Mucosa of rectum (tissue), 2 donors: ENCODE measurements around the gene PMEL.
A peak's percentile ranks its signal among the peaks of the same experiment; 100 is the strongest.
"Not testable (repeated sequence)": the region's sequence is repeated elsewhere in the genome, so short reads cannot be mapped to it uniquely, and the experiment has no call there.

Experiments used
- H3K27ac ChIP-seq, 2 donors: one replicate each; pipeline ENCODE4 v1.7.0; 2013; ENCODE audit warnings: inconsistent platforms in 2 of 2, low read depth in 2 of 2, low read length in 2 of 2
- H3K27me3 ChIP-seq, 2 donors: one replicate each; pipeline ENCODE4 v1.7.0; 2013; ENCODE audit warnings: low read length in 2 of 2; ENCODE audit not compliant: control insufficient read depth in 2 of 2, insufficient read depth in 2 of 2
- H3K36me3 ChIP-seq, 2 donors: one replicate each; pipeline ENCODE4 v1.7.0; 2013; ENCODE audit warnings: low read length in 2 of 2; ENCODE audit not compliant: control insufficient read depth in 2 of 2, insufficient read depth in 2 of 2
- H3K4me1 ChIP-seq, 2 donors: one replicate each; pipeline ENCODE4 v1.7.0; 2013; ENCODE audit warnings: low read length in 2 of 2, mild to moderate bottlenecking in 1 of 2; ENCODE audit not compliant: control insufficient read depth in 2 of 2, insufficient read depth in 2 of 2
- H3K4me3 ChIP-seq, 2 donors: one replicate each; pipeline ENCODE4 v1.7.0; 2013; ENCODE audit warnings: low read length in 2 of 2
- H3K9ac ChIP-seq, 2 donors: one replicate each; pipeline ENCODE4 v1.7.0; 2013; ENCODE audit warnings: low read length in 2 of 2, low read depth in 1 of 2, mild to moderate bottlenecking in 1 of 2
- H3K9me3 ChIP-seq, 2 donors: one replicate each; pipeline ENCODE4 v1.7.0; 2013; ENCODE audit warnings: low read length in 2 of 2; ENCODE audit not compliant: control insufficient read depth in 2 of 2
- donor health status: healthy.
- donor health status: Normal muscosa, but diverticular disease.

Gene PMEL

GRCh38 chr12:55999999-56000540 is 34.2 kb upstream of the PMEL start:
- not testable (repeated sequence) for H3K4me3 ChIP-seq, H3K9me3 ChIP-seq, H3K27ac ChIP-seq, H3K27me3 ChIP-seq, H3K9ac ChIP-seq
- peaks cover 16 to 18% of the 10 kb centered on the region in 2 donors for H3K4me1 ChIP-seq
- peaks cover 3 to 22% of the 10 kb centered on the region in 2 donors for H3K36me3 ChIP-seq

GRCh38 chr12:55999522-55999921 is 33.7 kb upstream of the PMEL start:
- Histone ChIP-seq H3K36me3 (peaks cover 3 to 25% of the 10 kb centered on the region in 2 donors), H3K4me1 (peaks cover 16 to 18% of the 10 kb centered on the region in 2 donors)
- not testable (repeated sequence) for H3K27me3 ChIP-seq, H3K9ac ChIP-seq, H3K27ac ChIP-seq, H3K9me3 ChIP-seq, H3K4me3 ChIP-seq

GRCh38 chr12:55997535-55997859 is 31.7 kb upstream of the PMEL start:
- H3K36me3 ChIP-seq = peaks cover 17 to 28% of the 10 kb centered on the region in 2 donors

GRCh38 chr12:55996715-55997534 is 31.1 kb upstream of the PMEL start, which contains the start of gene SUOX:
SUOX (plus strand) TSS chr12:55997276; CDS start chr12:56002222, 4,946 bp downstream.
- no peaks in the 10 kb centered on the region for H3K27me3 ChIP-seq
- H3K9me3 ChIP-seq = no peaks in the 10 kb centered on the region
- peaks cover 22 to 29% of the 10 kb centered on the region in 2 donors for H3K36me3 ChIP-seq
- peak within 1 kb of the TSS; percentile 92 to 99 for H3K4me3 ChIP-seq
- peak within 1 kb of the TSS; percentile 82 to 86 for H3K27ac ChIP-seq
- H3K9ac ChIP-seq = peak within 1 kb of the TSS; percentile 87 to 99
- peaks cover 14 to 16% of the 10 kb centered on the region in 2 donors for H3K4me1 ChIP-seq

More at GRCh38 chr12:55997535-55997859, 31.7 kb upstream of the PMEL start:
- Histone ChIP-seq H3K27me3 (no peaks in the 10 kb centered on the region), H3K4me3 (peak overlapping the region; percentile 92 to 99), H3K27ac (peak overlapping the region; percentile 82 to 86), H3K9ac (peak overlapping the region; percentile 87 to 99), H3K9me3 (no peaks in the 10 kb centered on the region), H3K4me1 (peaks cover 16 to 18% of the 10 kb centered on the region in 2 donors)

GRCh38 chr12:55996201-55996714 is 30.4 kb upstream of the PMEL start:
- H3K9me3 ChIP-seq = no peaks in the 10 kb centered on the region
- H3K36me3 ChIP-seq = peaks cover 28 to 31% of the 10 kb centered on the region in 2 donors
- no peaks in the 10 kb centered on the region for H3K27me3 ChIP-seq
- peak overlapping the region; percentile 79 to 87 for H3K9ac ChIP-seq
- peak overlapping the region; percentile 92 to 99 for H3K4me3 ChIP-seq
- peak overlapping the region; percentile 82 to 86 for H3K27ac ChIP-seq
- peaks cover 10 to 12% of the 10 kb centered on the region in 2 donors for H3K4me1 ChIP-seq

- no peak overlapping the region for H3K27ac ChIP-seq
- no peak overlapping the region for H3K4me3 ChIP-seq
- peaks cover 10 to 12% of the 10 kb centered on the region in 2 donors for H3K4me1 ChIP-seq
- no peak overlapping the region for H3K9ac ChIP-seq
- no peaks in the 10 kb centered on the region for H3K9me3 ChIP-seq
- no peaks in the 10 kb centered on the region for H3K27me3 ChIP-seq
- H3K36me3 ChIP-seq = peaks cover 37 to 40% of the 10 kb centered on the region in 2 donors
Measured at GRCh38 chr12:55995366-55995765, 29.5 kb upstream of the PMEL start.

GRCh38 chr12:55993230-55993853 is 27.5 kb upstream of the PMEL start:
- Histone ChIP-seq H3K9me3 (no peaks in the 10 kb centered on the region), H3K4me3 (no peak overlapping the region), H3K27me3 (no peaks in the 10 kb centered on the region), H3K27ac (no peak overlapping the region), H3K4me1 (peaks cover 10 to 12% of the 10 kb centered on the region in 2 donors), H3K36me3 (peaks cover 44 to 53% of the 10 kb centered on the region in 2 donors), H3K9ac (no peak overlapping the region)

GRCh38 chr12:55991110-55991509 is 25.3 kb upstream of the PMEL start:
- H3K36me3 ChIP-seq = peaks cover 56 to 62% of the 10 kb centered on the region in 2 donors
- H3K4me1 ChIP-seq = no peaks in the 10 kb centered on the region
- H3K4me3 ChIP-seq = no peak overlapping the region
- no peak overlapping the region for H3K27ac ChIP-seq
- H3K27me3 ChIP-seq = no peaks in the 10 kb centered on the region
- H3K9ac ChIP-seq = no peak overlapping the region
- no peaks in the 10 kb centered on the region for H3K9me3 ChIP-seq

- H3K9ac ChIP-seq, H3K4me3 ChIP-seq, H3K27ac ChIP-seq, H3K4me1 ChIP-seq, H3K9me3 ChIP-seq, H3K27me3 ChIP-seq: not testable (repeated sequence)
- H3K36me3 ChIP-seq = peaks cover 32 to 35% of the 10 kb centered on the region in 2 donors
Measured at GRCh38 chr12:55985976-55986375, 20.1 kb upstream of the PMEL start.

GRCh38 chr12:55985341-55985740 is 19.5 kb upstream of the PMEL start:
- Histone ChIP-seq H3K36me3 (peaks cover 26 to 29% of the 10 kb centered on the region in 2 donors), H3K9ac (no peak overlapping the region), H3K27me3 (no peaks in the 10 kb centered on the region), H3K9me3 (no peaks in the 10 kb centered on the region), H3K27ac (no peak overlapping the region), H3K4me3 (no peak overlapping the region), H3K4me1 (no peaks in the 10 kb centered on the region)
